ENCODE data around the gene CSNK1G3. TPM values are rescaled to one million over a fixed set of nuclear protein-coding genes. Genes with fewer than 3 reads are reported as not detected.

The CSNK1G3 gene
- total RNA-seq, 4 donors from 2014 or later: 40.0 to 57.1 (median 42.5) TPM

- ATAC-seq (ENCODE audit: low FRiP score) (no peak), DNase-seq (ENCODE audit: low spot score) (no peak)
- TF ChIP-seq, protein P1, sequence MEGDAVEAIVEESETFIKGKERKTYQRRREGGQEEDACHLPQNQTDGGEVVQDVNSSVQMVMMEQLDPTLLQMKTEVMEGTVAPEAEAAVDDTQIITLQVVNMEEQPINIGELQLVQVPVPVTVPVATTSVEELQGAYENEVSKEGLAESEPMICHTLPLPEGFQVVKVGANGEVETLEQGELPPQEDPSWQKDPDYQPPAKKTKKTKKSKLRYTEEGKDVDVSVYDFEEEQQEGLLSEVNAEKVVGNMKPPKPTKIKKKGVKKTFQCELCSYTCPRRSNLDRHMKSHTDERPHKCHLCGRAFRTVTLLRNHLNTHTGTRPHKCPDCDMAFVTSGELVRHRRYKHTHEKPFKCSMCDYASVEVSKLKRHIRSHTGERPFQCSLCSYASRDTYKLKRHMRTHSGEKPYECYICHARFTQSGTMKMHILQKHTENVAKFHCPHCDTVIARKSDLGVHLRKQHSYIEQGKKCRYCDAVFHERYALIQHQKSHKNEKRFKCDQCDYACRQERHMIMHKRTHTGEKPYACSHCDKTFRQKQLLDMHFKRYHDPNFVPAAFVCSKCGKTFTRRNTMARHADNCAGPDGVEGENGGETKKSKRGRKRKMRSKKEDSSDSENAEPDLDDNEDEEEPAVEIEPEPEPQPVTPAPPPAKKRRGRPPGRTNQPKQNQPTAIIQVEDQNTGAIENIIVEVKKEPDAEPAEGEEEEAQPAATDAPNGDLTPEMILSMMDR (IDR thresholded peaks at IDR 0.05): no peak
Measured at GRCh38 chr5:123558762-123559433, 46.9 kb downstream of the CSNK1G3 start.

DNA sequence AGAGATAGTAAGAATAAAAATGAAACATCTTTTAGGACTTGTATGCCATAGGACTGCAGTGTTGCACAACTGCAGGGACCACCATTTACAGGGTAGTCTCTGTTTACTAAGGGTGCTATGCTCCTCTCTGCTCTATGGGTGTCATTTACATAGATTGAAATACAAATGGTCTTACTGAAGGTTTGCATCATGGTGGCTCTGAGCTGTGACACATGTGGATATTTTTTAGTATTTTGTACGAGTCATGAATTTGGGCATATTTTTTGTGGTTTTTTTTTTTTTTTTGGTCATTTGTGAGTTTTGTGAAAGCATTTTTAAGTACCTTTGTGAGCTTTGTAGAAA, 47.4 kb downstream of the CSNK1G3 start:
- ATAC-seq (ENCODE audit: low FRiP score): no peak

GRCh38 chr5:123561230-123561629, 49.3 kb downstream of the CSNK1G3 start:
- TF ChIP-seq, protein P1 (IDR thresholded peaks at IDR 0.05): no peak
- no peak for ATAC-seq (ENCODE audit: low FRiP score)
- no peak for DNase-seq (ENCODE audit: low spot score)

More for the DNA sequence above, 47.4 kb downstream of the CSNK1G3 start:
- no peak for DNase-seq (ENCODE audit: low spot score)
- TF ChIP-seq, protein P1 (IDR thresholded peaks at IDR 0.05): no peak

DNA sequence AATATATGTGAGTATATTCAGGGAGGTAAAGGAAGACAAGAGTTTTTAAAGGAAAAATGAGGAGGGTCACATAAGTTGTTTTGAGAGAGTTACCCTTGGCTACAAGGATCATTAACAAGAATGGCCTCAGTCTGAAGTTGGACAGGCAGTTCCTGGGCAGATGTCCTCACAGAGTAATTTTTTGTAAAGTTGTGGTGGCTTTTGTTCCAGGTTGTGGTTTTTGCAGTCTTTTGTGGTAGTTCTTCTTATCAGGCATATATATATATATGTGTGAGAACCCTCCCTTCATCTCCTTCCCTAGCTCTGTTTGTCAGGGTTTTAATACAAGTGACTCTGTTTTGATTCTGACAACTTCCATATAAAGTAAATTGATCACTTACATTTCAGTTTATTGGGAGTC, 60.0 kb downstream of the CSNK1G3 start:
- TF ChIP-seq, protein P1 (IDR thresholded peaks at IDR 0.05): no peak
- no peak for DNase-seq (ENCODE audit: low spot score)
- ATAC-seq (ENCODE audit: low FRiP score): no peak

GRCh38 chr5:123578390-123578789, 66.4 kb downstream of the CSNK1G3 start:
- ATAC-seq (ENCODE audit: low FRiP score) (no peak), DNase-seq (ENCODE audit: low spot score) (no peak)
- TF ChIP-seq, protein P1 (IDR thresholded peaks at IDR 0.05): no peak

GRCh38 chr5:123579410-123579809, 67.4 kb downstream of the CSNK1G3 start:
- DNase-seq (ENCODE audit: low spot score): no peak
- TF ChIP-seq, protein P1 (IDR thresholded peaks at IDR 0.05): no peak
- no peak for ATAC-seq (ENCODE audit: low FRiP score)

DNA sequence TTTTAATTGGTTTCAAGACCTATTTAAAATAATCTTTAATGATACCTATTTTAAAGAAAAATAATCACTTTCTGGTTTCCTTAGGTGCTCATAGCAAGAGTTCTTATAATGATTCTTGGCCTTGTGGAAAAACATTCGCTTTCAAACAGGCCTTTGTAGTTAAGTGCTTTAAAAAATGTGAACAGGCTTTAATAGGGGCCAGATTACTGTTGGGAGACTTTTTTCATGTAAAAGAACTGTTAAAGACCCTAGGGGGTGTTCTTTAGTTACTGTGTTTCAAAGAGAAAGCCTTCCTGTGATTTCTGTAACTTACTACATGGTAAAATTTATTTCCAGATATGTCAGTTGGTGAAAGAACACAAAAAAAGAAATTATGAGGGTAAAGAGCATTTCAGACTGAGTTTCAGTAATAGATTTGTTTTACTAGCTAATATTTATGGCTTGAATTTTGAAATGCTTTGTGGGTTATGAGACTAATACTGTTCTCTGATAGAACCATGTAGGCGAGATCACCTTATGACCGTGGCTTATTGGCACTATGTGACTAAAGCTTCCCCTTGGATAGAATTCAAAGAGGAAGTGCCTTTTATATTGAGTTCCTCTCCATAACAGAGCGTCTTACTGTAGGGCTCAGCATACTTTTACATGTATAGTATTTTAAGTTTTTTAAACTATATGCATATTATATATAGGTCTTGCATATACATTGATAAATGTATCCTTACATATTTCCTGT, 70.7 kb downstream of the CSNK1G3 start:
- DNase-seq (ENCODE audit: low spot score) (no peak), ATAC-seq (ENCODE audit: low FRiP score) (no peak)
- TF ChIP-seq, protein P1 (IDR thresholded peaks at IDR 0.05): no peak

All from omental fat pad (tissue), 4 donors.